Smooth muscle cell (in vitro differentiated cells): ENCODE data around the gene ANKRD13D. TPM values are rescaled to one million over a fixed set of nuclear protein-coding genes. Genes with fewer than 3 reads are reported as not detected.

Experiments used
- DNase-seq: peaks from one replicate; lab custom pipeline; 2025; ENCODE audit not compliant: unreplicated experiment; lab: John Stamatoyannopoulos, UW
- H2AFZ ChIP-seq: fragments of 200-600 bp; sonication (generic); 2 replicates; pipeline ENCODE4 v1.6.0; 2016; ENCODE audit warnings: antibody characterized with exemption, low read depth, mild to moderate bottlenecking
- H3F3A ChIP-seq: fragments of 200-600 bp; sonication (generic); 2 replicates; pipeline ENCODE4 v1.6.0; 2017; ENCODE audit warnings: antibody characterized with exemption, low read depth
- H3K27ac ChIP-seq: fragments of 200-600 bp; sonication (generic); 2 replicates; pipeline ENCODE4 v1.5.1; 2016; ENCODE audit warnings: low read depth, mild to moderate bottlenecking
- H3K27me3 ChIP-seq: fragments of 200-600 bp; sonication (generic); 2 replicates; pipeline ENCODE4 v1.6.1; 2016; ENCODE audit warnings: low read depth, mild to moderate bottlenecking
- H3K36me3 ChIP-seq: fragments of 200-600 bp; sonication (generic); 2 replicates; pipeline ENCODE4 v1.5.1; 2016; ENCODE audit warnings: low read depth
- H3K4me1 ChIP-seq: fragments of 200-600 bp; sonication (generic); 2 replicates; pipeline ENCODE4 v1.5.1; 2016; ENCODE audit warnings: low read depth
- H3K4me2 ChIP-seq: fragments of 200-600 bp; sonication (generic); 2 replicates; pipeline ENCODE4 v1.6.0; 2016; ENCODE audit warnings: mild to moderate bottlenecking
- H3K4me3 ChIP-seq: fragments of 200-600 bp; sonication (generic); 2 replicates; pipeline ENCODE4 v1.5.1; 2016; ENCODE audit warnings: mild to moderate bottlenecking
- H3K79me2 ChIP-seq: fragments of 200-600 bp; sonication (generic); 2 replicates; pipeline ENCODE4 v1.6.0; 2016; ENCODE audit warnings: low read depth, mild to moderate bottlenecking
- H3K9ac ChIP-seq: fragments of 200-600 bp; sonication (generic); 2 replicates; pipeline ENCODE4 v1.6.0; 2016; ENCODE audit warnings: low read depth
- H3K9me3 ChIP-seq: fragments of 200-600 bp; sonication (generic); replicated peaks from 2 replicates; pipeline ENCODE4 v1.5.1; 2016; ENCODE audit warnings: low read depth
- H4K20me1 ChIP-seq: fragments of 200-600 bp; sonication (generic); 2 replicates; pipeline ENCODE4 v1.6.0; 2016; ENCODE audit warnings: low read depth
- CTCF ChIP-seq: fragments of 200-600 bp; sonication (generic); IDR thresholded peaks from 2 replicates; pipeline ENCODE4 v1.5.1; 2017; ENCODE audit warnings: borderline replicate concordance, mild to moderate bottlenecking, antibody characterized with exemption; ENCODE audit not compliant: insufficient read depth, poor library complexity, severe bottlenecking
- WGBS: methylation state at CpG from one replicate; pipeline ENCODE4 v1.1.7; 2016; ENCODE audit warnings: low lambda C conversion rate; 5-methylcytosine and 5-hydroxymethylcytosine counted together
- polyA plus RNA-seq: library from polyadenylated mRNA; unstranded; fragments of >200 nt; fragmentation: Nextera tagmentation; extraction: Ambion mirVana; gene quantifications from 2 replicates; pipeline ENCODE4 v1.2.1, GENCODE V29; 2016
- total RNA-seq: library from RNA; depleted of rRNA; stranded (reverse); fragments of >200 nt; gene quantifications from 2 replicates; pipeline ENCODE4 v1.2.3, GENCODE V29; 2014

Gene ANKRD13D
- total and polyA plus RNA-seq, 2 experiments from 2014 or later = 34.7 to 52.0 TPM

DNA sequence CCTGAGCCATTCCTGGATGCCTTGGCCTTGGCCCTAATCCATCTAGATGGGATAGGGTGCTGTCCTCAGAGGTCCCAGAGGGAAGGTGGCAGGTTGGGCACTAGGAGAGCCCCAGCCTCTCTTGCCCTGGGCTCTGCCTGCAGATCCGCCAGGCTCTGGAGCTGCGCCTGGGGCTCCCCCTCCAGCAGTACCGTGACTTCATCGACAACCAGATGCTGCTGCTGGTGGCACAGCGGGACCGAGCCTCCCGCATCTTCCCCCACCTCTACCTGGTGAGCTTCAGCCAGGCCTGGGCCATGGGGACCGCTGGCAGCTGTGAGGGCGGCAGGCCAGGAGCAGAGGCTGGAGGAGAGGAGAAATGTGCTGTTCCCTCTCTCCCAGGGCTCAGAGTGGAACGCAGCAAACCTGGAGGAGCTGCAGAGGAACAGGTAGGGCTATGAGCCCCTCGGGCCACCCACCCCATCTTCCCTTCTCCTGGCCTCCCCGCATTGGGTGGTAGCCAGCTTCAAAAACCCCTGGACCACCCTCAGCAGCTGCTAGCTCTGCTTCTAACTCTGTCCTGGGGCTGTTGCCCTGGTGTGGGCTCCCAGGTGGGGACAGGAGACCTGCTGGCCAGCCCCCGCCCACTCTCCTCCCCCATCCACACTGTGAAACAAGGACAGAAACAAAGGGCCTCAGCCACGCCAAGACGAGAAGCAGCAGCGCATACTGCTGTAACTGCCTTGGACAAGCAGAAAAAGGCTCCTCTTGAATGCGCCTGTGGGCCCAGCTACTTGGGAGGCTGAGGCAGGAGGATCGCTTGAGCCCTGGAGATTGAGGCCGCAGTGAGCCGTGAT is 19.1 kb downstream of the ANKRD13D start:
- TF ChIP-seq CTCF = no peak
- WGBS = 98% methylated on average over 17 of the region's 20 CpGs

DNA sequence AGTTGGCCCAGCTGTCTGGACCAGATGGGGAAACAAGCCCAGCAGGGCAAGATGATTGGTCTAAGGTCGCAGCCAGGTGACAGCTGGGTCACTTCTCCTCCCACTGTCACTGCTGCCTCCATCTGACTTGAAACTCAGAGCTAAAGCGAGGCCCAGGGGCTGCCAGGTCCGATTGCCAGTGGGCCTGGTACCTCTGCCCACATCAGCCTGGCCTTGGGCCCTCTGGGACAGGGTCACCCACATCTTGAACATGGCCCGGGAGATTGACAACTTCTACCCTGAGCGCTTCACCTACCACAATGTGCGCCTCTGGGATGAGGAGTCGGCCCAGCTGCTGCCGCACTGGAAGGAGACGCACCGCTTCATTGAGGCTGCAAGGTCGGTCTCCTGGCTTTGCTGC is 20.1 kb downstream of the ANKRD13D start:
- no peak for TF ChIP-seq CTCF

More for the DNA sequence above, 19.1 kb downstream of the ANKRD13D start:
- H3K9ac ChIP-seq = no peak overlapping the region
- no peaks in the 10 kb centered on the region for H3K9me3 ChIP-seq
- H4K20me1 ChIP-seq = no peaks in the 10 kb centered on the region
- no peak overlapping the region for H3K27ac ChIP-seq
- H3K4me3 ChIP-seq = no peak overlapping the region
- H3F3A ChIP-seq = no peaks in the 10 kb centered on the region
- no peaks in the 10 kb centered on the region for H3K36me3 ChIP-seq
- no peaks in the 10 kb centered on the region for H3K79me2 ChIP-seq
- DNase-seq = no peak
- no peaks in the 10 kb centered on the region for H3K4me1 ChIP-seq
- H3K4me2 ChIP-seq = no peak overlapping the region
- H2AFZ ChIP-seq = no peak overlapping the region
- no peaks in the 10 kb centered on the region for H3K27me3 ChIP-seq

GRCh38 chr11:67309661-67310061 is 20.6 kb downstream of the ANKRD13D start:
- Histone ChIP-seq H3K4me3 (no peak overlapping the region), H4K20me1 (no peaks in the 10 kb centered on the region), H3K9me3 (no peaks in the 10 kb centered on the region), H3F3A (no peaks in the 10 kb centered on the region), H3K4me1 (no peaks in the 10 kb centered on the region), H3K36me3 (no peaks in the 10 kb centered on the region), H3K79me2 (no peaks in the 10 kb centered on the region), H3K9ac (no peak overlapping the region), H2AFZ (no peak overlapping the region), H3K27ac (no peak overlapping the region), H3K27me3 (no peaks in the 10 kb centered on the region), H3K4me2 (no peak overlapping the region)
- no peak for DNase-seq
- TF ChIP-seq CTCF = no peak
- WGBS = 98% methylated on average over 11 of the region's 14 CpGs

More for the DNA sequence above, 20.1 kb downstream of the ANKRD13D start:
- no peak for DNase-seq
- H3K4me1 ChIP-seq = no peaks in the 10 kb centered on the region
- no peak overlapping the region for H3K4me2 ChIP-seq
- no peaks in the 10 kb centered on the region for H3F3A ChIP-seq
- no peaks in the 10 kb centered on the region for H3K79me2 ChIP-seq
- H3K9ac ChIP-seq = no peak overlapping the region
- 98% methylated on average over 11 of the region's 11 CpGs for WGBS
- no peak overlapping the region for H3K4me3 ChIP-seq
- H3K36me3 ChIP-seq = no peaks in the 10 kb centered on the region
- no peaks in the 10 kb centered on the region for H3K27me3 ChIP-seq
- no peaks in the 10 kb centered on the region for H4K20me1 ChIP-seq
- no peaks in the 10 kb centered on the region for H3K9me3 ChIP-seq
- H3K27ac ChIP-seq = no peak overlapping the region
- H2AFZ ChIP-seq = no peak overlapping the region
